Endometrial microvascular endothelial cells (primary cell): ENCODE data around the gene ATXN7. TPM values are rescaled to one million over a fixed set of nuclear protein-coding genes. Genes with fewer than 3 reads are reported as not detected.

Experiments used
- in situ Hi-C: cut with HindIII; loops from 2 replicates; pipeline ENCODE4 v1.10.0; 2017; ENCODE audit warnings: low sequenced_read_pairs, low pct_unique_long_range_greater_than_20kb; ENCODE audit errors: inconsistent ontology term
- total RNA-seq: library from RNA; depleted of rRNA; stranded (reverse); fragments of >200 nt; gene quantifications from one replicate; pipeline ENCODE4 v1.2.3, GENCODE V29; 2015; ENCODE audit errors: inconsistent ontology term

ATXN7 gene
- total RNA-seq, 1 donor from 2014 or later, result 19.1 TPM

DNA sequence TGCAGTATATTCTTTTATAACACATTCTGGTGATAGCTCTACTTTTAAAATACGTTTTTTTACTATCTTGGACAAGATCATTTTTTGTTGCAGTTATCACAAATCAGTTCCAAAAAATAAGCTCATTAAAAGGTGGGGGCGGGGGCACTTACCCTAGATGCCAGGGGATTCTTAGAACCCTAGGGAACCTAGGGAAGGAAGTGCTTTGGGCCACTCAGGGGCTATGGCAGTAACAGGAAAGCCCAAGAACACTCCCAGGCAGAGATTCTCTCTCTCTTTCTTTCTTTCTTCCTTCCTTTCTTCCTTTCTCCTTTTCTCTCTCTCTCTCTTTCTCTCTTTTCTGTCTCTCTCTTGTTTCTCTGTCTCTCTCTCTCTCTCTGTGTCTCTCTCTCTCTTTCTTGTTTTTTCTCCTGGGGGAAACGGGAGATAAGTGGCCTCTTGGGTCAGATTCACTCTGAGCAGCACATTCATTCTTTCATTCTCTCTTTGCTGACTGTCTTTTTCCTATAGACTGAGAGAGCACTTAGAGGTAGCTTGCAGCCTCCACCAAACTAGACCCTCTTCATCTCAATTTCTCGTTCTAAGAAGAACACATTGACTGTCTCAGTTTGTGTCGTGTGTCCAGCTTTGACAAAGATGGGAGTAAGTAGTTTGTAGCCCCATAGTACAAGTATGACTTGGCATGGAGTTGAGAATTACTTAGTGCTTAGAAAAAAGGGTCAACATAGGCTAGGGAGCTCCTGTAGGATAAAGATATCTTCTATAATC is 31.9 kb downstream of the ATXN7 start:
- in situ Hi-C loops, result no loop called here

DNA sequence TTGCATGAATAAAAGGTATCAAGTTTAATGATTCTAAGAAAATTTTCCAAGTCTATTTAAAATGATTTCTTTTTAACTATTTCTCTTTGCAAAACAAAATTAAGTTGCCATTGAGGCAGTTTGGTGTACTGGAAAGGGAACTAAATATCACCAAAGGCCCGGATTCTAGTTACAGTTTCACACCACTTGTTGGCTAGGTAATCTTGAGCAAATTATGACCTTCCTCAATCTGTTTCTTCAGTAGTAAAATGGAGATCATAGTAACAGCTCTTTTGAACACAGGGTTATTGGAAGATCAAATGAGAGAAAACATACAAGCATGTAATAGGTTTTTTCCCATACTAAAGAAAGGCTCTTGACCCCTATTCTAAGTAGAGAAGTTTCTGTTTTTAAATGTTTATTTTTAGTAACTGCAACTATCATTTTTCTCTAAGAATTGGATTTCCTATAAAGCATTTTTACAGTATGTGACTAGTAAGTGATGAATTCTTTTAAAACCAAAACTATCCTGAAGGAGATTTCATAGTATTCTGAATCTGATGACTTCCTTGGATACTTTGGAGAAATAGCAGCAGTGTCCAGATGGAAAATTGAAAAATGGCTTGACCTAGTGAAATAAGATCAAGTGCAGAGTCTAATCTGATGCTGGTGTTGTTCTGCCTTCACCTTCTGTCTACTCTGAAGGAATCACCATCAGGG is 32.8 kb downstream of the ATXN7 start:
- in situ Hi-C loops, result no loop called here

DNA sequence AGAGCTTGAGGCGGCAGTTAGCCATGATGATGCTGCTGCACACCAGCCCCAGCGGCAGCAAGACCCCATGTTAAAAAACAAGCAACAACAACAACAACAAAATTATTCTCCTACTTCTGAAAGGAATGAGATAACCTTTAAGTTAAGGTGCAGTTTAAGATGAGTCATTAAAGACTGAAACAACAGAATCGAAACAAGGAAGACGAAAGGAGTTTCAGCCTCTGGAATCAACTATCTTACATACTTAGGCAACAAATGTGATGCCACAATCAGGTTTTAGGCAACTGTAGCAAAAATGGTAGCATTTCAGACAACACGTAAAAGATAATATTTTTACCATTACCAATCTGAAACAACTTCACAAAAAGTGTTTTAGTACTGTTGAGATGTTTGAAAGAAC is 36.3 kb downstream of the ATXN7 start:
- in situ Hi-C loops, result no loop called here

DNA sequence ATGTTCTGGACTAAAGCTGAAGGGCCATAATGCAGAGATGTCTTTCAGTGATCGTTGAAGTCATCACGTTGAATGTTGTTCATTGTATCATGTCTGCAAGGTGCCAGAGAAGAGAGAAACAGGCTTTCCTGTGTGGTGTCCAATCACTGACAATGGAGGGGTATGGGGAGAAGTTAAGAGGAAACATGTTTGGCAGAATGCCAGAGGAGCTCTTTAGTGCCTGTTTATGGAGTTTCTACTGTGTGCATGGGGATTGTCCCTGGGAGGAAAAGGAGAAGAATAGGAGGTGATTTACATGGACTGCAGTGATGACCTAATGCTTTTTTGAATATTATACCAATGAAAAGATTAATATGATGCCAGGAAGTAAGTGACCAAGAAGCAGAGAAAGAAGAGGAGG is 36.8 kb downstream of the ATXN7 start:
- in situ Hi-C loops, result no loop called here

DNA sequence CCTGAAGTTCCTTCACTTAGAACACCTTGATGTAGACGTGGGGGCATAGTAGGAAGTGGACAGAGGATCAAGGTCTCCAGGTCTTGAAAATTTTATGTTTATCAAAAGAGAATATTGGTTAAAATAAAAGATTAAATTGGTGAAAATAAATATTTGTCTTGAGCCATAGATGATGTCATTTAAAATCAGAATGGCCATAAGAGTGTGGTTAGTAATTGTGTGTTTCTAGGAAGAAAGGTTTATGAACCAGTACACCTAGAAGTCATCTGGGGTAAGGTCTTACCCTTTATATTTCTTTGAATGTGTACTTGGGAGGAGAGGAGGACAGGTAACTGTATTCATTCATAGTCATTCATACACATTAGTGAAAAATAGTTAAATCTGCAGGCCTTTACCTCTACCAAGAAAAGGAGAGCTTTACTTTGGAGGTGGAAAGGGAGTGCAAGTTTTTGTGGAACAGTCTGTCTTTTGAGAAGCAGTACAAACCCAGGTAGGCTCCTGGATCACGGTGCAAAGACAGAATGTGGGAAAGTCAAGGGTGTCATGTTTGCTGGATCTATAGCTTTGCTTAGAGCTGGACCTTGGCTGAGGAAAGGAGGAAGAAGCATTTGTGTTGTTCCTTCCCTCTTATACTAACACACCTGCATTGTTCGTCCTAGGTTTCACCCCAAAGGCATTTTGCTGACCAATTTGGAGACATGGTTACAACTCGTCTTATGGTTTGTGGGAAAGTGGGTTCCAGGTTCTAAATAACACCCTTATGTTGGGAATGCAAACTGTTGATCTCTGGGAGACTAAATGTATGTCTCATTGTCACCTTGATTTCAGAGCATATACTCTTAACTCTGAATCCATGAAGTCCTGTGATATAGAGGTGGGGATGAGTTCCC is 42.3 kb downstream of the ATXN7 start:
- in situ Hi-C loops, result no loop called here

DNA sequence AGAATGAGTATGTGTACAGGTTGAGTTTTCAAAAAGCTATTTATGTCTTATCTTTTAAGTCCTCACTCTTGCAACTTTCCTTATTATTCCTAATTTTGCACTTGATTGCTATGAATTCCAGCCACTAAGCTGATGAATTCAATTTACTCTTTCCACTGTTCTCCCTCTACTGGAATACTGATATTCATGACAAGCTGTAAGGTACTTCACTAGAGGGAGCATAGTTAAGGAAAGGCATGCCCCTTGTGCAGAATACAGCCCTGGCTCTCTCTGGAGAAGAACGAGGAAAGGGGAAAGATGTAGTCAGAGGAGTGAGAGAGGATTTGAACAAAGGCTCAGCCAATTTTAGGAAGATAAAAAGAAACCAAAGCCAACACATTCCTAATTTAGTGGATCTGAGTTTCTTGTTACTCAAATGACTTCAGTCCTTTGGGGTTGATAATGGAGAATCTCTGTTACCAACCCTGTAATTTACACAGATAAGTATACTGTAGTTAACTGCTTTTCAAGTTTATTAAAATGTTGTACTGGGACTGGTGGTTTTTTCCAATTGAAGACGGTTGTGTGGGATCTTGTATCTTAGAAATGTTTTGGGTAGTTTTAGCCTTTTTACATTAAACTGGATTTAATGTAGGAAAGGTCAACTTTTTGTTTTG is 44.5 kb downstream of the ATXN7 start:
- in situ Hi-C loops, result no loop called here

DNA sequence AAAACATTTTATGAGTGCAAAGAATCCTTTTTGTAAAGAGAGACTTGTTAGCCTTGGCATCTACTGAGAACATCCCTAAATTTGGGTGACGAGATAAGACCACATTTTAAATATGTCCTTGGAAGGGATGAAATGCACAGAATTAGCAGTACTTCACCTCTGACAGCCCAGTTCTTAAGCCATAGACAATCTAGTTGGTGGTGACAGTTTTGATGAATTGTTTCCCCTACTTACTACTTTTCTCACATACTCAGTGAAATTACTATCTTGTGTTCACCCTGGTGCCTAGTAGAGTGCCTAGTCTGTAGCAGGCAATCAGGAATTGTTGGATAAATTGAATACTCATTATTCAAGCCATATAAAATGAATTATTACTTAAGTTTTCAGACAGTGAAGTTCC is 45.1 kb downstream of the ATXN7 start:
- in situ Hi-C loops, result no loop called here

DNA sequence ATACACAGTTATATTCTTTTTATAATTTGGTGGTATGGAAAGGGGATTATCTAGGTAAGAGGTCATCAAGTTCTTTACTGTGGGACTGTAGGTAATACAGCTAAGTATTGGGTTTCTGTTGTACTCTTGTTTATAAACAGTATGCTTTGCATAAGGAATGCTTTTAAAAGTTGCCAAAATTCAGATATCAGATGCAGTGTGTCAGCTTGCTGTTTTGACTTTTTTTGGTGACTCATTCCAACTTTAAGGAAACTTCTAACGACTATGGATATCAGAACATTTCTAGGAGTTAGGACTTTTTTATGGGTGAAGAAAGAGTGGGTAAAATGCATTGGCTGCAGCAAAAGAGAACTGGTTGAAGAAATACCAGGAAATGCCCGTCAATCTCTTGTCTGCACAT is 45.8 kb downstream of the ATXN7 start:
- in situ Hi-C loops, result no loop called here

DNA sequence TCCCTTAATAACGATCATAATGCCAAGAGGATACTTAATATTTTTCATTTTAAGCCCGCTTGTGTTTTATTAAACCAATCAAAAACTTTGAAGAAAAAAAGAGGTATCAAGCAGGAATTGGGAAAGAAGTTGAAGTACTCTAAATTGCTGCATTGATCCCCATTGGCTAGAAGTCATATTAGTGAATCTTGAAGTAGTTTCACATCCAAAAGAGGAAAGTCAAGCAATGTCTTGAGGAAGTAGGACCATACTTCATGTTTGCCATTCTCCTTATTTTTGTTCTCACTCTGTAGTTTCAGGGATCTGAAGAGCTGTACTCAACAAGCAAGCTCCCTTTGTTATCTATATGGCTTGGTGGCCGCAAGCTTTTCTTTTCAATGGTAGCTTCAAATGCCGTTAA is 46.3 kb downstream of the ATXN7 start:
- in situ Hi-C loops, result no loop called here

DNA sequence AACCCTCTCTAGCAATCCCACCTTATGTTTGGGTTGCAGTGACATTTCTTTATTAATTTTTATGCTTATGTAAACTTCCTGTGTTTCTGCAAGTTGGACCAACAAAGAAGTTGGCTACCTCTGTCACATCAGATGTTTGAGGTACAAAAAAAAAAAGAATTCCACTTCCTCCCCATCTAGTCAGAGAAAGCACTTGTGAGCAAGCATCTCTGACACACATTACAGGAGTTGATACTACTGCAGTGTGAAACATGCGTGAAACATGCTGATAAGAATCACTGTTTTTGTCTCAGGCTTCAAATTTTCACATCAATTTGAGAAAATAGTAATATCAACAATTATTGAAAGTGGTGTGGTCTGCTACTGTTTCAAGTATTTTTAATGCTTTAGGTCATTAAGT is 47.2 kb downstream of the ATXN7 start:
- in situ Hi-C loops, result no loop called here

DNA sequence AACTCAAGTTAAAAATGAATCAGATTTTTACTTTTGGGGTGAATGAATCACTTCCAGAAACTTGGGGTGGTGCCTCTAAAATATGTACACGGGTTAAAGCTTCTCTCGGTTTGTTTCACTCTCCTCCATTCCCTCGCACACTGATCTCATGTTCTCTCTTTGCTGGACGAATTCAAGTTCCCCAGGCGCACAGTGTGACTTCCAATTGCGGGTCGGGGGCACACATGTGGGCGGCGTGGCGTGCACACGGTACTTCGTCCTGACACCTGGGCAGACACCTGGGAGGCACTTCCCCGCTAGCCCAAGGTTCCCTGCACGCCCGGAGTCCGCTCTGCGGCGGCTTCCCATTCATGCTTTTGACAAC is 47.8 kb downstream of the ATXN7 start:
- in situ Hi-C loops, result no loop called here

DNA sequence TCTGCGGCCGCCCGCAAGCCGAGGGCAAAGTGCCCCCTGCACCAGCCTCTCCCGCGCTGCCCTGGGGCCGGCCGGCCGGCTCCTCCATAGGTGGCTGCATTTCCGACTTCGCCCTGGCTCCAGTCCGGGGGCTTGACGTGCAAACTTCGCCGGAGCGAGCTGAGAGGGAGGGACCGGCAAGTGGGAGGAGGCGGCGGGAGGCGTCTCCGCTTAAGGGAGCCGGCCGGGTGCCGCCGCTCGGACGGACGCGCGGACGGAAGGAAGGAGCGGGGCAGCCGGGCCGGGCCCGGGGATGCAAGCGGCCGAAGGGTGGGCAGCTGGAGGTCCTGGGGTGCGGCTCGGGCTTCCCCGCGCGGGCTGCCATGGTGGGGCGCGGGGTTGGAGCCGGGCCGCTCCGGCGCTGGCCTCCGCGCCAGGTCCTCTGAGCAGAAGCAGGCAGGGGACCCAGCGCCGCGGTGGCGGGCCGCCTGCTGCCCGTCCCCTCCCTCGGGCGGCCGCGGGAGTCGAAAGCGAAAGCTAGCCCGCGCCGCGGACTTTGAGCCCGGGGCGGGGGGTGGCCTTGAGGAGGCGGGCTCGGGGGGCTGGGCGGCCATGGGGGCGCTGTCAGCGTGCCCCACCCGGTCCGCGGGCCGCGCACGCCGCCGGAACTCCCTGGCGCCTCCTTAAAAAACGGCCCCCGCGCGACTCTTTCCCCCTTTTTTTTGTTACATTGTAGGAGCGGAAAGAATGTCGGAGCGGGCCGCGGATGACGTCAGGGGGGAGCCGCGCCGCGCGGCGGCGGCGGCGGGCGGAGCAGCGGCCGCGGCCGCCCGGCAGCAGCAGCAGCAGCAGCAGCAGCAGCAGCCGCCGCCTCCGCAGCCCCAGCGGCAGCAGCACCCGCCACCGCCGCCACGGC is 48.5 kb downstream of the ATXN7 start, which contains the start of gene SCAANT1:
TSS of gene SCAANT1 (minus strand) at position 511 of the 895 bp plus-strand sequence.
- in situ Hi-C loops, result no loop called here

DNA sequence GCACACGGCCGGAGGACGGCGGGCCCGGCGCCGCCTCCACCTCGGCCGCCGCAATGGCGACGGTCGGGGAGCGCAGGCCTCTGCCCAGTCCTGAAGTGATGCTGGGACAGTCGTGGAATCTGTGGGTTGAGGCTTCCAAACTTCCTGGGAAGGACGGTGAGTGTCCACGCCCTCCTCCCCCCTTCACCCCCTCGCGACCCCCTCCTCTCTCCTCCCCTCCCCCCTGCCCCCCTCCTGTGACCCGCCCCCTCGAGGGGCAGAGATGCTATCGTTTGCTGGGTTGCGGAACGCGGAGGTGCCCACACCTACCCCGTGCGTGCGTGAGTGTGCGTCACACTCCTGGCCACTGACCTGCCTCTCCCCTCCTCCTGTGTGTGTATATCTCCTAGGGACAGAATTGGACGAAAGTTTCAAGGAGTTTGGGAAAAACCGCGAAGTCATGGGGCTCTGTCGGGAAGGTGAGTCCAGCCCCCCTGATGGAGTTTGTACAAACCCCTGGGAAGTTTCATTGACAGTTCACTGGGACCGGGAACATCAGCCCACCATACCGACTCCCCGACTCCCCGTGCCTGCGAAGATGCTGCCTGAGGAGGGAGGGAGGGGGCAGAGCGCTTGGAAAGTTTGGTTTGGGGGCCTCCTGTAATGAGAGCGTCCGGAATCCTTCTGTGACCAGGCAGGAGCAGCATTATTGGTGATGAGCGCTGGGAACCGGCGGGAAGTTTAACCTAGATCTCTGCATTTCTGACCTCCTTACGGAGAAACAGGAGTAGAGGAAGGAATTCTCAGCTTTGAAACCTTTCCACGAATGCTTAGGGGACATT is 49.3 kb downstream of the ATXN7 start:
- in situ Hi-C loops, result no loop called here

DNA sequence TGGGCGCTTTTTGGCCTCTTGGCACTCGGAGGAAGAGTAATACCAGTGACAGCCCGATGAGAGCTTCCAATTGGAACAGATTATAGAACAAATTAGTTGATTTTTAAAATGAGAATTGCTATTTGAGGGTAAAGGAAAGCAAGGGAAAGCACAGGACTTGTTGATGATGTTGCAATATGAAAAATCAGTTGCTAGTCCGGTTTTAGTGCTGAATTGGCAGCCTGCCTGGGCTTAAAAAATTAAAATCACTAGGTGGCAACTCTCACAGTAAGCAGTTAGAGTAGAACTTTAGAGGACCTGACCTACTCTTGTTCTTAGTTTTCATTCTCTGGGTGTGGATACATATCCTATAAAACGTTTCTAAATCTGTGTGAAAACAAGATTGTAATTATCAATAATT is 50.6 kb downstream of the ATXN7 start:
- in situ Hi-C loops, result no loop called here

DNA sequence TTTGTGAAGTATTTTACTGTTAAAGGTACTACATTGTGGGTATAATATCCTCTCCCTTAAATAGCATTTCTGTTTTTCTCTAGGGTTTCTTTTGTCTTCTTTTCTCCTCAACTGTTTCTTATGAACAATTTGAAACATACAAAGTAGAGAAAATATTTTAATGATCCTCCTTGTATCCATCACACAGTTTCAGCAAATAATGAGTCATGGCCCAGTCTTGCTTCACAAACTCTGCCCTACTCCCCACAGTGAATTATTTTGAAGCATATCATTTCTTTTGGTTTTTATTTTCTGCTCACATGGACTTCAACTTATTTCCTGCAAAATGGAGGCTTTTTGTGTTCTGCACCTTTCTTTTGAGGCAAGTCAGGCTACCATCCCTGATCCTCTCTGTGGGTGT is 54.7 kb downstream of the ATXN7 start:
- in situ Hi-C loops, result no loop called here

DNA sequence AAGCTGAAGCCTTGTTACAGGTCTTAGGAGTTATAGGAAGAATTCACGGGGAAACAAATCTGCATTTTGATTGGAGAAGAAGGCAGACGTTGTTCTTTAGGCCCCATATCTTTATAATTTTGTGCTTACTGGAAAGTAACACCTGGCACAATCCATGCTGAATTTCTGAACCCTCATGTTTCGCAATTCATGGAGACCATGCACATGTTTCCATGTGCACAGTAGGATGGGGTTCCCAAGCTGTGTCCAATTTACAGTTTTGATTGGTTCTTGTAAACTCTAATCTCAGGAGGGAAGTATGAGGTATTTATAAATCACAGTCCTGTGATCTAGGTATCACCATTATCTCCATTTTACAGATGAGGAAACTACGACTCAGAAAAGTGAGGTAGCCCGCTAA is 56.3 kb downstream of the ATXN7 start:
- in situ Hi-C loops, result no loop called here

DNA sequence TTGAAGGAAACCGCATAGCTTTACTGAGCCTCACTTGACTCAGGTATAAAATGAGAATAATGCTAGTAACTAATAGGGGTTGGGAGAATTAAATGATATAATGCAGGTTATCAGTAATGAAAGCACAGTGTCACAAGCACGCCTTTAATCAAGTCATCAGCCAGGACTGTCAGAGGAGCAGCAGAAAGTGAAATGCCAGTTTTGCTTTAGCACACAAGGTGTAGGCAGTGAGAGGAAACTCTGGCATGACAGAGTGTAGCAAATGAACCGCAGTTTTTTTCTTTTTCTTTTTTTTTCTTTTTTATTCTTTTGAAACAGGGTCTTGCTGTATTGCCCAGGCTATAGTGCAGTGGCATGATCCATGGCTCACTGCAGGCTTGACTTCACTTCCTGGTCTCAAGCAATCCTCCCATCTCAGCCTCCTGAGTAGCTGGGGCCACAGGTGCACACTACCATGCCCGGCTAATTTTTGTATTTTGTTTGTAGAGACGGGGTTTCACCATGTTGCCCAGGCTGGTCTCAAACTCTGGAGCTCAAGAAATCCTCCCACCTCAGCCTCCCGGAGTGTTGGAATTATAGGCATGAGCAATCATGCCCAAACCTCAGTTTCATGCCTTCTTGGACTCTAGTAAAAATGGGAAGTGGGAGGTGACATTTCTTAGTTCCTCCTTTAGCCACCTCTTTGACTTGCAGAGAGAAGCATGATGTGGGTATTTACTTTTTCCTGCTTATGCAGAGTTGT is 58.2 kb downstream of the ATXN7 start:
- in situ Hi-C loops, result no loop called here
